ENCODE results near the gene NRGN.

Gene NRGN

DNA sequence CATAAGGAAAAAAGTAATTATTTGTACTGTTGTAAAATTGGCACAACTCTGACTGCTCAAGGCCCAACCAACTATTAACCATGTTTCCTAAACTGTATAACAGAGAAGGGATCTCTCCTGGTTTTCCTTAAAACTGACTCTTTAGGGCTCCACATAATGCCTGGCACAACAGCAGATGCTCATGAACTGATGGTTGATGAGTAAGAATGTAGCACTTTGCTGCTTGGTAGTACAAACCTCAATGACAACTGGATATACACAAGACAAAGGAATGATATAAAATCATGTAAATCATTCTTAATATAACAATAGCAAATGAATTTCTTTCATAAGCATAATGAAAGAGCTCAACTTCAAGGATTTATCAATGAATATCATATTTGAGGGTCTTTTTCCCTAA, 48.8 kb downstream of the NRGN start:
- Histone ChIP-seq H3K36me3 (ENCODE audit: control insufficient read depth in 2 of 2, insufficient read depth in 2 of 2, low read length in 2 of 2) (no peaks in the 10 kb centered on the region), H3K9me3 (ENCODE audit: control insufficient read depth in 2 of 2, low read length in 2 of 2) (no peaks in the 10 kb centered on the region), H3K4me3 (ENCODE audit: low read length in 2 of 2) (no peak overlapping the region), H3K4me1 (ENCODE audit: control insufficient read depth, insufficient read depth, low read length) (no peaks in the 10 kb centered on the region), H3K9ac (ENCODE audit: low read length in 2 of 2) (no peak overlapping the region), H3K27me3 (ENCODE audit: control insufficient read depth in 1 of 2, insufficient read depth in 2 of 2, low read length in 2 of 2) (no peaks in the 10 kb centered on the region), H3K27ac (ENCODE audit: low read length) (no peak overlapping the region)

DNA sequence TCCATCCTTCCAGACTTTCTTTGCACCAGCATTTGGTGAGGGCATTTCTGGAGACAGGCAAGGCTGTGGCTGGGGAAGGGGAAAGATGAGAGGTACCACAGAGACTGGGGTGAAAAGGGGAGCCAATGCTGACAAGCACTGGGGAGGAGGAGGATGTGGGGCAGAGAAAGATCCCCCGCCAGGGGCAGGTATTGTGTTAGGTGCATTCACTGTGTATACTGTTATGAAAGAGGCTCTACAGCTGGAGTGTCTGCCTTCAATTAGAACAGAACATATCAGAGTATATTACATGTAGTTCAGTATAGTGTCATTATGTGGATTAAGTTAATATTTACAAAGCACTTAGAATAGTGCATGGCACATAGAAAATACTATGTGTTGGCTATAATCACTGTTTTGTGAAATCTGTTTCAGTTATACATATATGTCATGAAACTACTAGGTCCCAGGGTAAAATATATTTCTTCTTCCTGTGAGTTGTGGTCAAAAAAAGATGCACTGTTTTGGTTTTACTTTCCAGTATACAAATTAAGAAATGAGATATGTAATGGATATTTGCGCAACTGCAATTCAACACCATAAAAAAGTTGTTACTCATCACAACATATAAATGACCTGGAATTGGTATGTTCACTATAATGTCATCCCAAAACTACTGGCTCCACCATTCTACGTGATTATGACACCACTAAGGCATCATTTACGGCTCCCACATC, 52.0 kb downstream of the NRGN start:
- no peaks in the 10 kb centered on the region for H3K4me1 ChIP-seq (ENCODE audit: control insufficient read depth, insufficient read depth, low read length)
- no peak overlapping the region for H3K9ac ChIP-seq (ENCODE audit: low read length in 2 of 2)
- H3K9me3 ChIP-seq (ENCODE audit: control insufficient read depth in 2 of 2, low read length in 2 of 2): no peaks in the 10 kb centered on the region
- H3K27ac ChIP-seq (ENCODE audit: low read length): no peak overlapping the region
- no peaks in the 10 kb centered on the region for H3K36me3 ChIP-seq (ENCODE audit: control insufficient read depth in 2 of 2, insufficient read depth in 2 of 2, low read length in 2 of 2)
- no peak overlapping the region for H3K4me3 ChIP-seq (ENCODE audit: low read length in 2 of 2)
- no peaks in the 10 kb centered on the region for H3K27me3 ChIP-seq (ENCODE audit: control insufficient read depth in 1 of 2, insufficient read depth in 2 of 2, low read length in 2 of 2)

DNA sequence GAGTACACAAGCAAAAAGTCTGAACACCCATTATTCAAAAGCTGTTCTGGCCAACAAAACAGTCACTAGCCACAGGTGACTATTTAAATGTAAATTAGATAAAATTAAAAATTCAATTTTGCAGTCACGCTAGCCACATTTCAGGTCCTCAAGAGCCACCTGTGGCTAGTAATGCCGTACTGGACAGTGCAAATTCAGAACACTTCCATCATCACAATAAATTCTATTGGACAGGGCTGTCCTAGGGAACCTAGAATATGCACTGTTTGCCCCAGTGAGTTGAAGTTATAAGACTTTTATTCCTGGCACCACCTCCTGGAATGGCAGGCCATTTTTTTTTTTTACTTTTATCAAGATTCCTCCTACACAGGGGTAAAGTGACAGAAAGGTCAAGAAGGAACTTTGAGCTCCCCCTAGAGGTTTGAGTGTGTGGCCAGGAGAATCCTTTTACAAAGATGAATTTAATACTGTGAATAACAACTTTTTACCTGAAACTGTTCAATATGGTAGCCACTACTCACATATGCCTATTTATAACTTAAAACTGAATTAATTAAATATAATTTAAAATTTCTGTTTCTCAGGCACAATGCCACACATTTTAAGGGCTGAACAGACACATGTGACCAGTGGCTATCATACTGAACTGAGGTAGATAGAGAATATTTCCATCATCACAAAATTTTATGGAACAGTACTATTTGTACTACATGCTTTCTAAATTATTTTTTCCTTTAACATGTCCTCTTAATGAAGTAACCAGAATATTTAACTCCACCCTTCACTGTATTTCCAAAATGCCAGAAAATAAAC, 53.9 kb downstream of the NRGN start:
- Histone ChIP-seq H3K4me3 (ENCODE audit: low read length in 2 of 2) (no peak overlapping the region), H3K9ac (ENCODE audit: low read length in 2 of 2) (no peak overlapping the region), H3K9me3 (ENCODE audit: control insufficient read depth in 2 of 2, low read length in 2 of 2) (no peaks in the 10 kb centered on the region), H3K36me3 (ENCODE audit: control insufficient read depth in 2 of 2, insufficient read depth in 2 of 2, low read length in 2 of 2) (no peaks in the 10 kb centered on the region), H3K27me3 (ENCODE audit: control insufficient read depth in 1 of 2, insufficient read depth in 2 of 2, low read length in 2 of 2) (no peaks in the 10 kb centered on the region), H3K4me1 (ENCODE audit: control insufficient read depth, insufficient read depth, low read length) (peaks cover 2% of the 10 kb centered on the region), H3K27ac (ENCODE audit: low read length) (no peak overlapping the region)

DNA sequence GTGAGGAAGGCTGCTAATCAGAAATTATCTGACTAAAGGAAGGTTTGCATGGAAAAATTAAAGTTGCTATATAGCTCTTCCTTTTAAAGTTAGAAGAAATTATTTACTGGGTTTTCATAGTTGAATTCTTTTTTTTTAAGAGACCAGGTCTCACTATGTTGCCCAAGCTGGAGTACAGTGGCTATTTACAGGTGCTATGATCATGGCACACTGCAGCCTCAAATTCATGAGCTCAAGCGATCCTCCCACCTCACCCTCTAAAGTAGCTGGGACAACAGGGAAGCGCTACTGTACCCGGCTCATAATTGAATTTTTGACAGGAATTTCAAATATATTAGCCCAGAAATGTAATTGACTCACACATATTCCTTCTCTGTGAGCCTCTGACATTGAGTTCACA, 56.6 kb downstream of the NRGN start:
- H3K4me1 ChIP-seq (ENCODE audit: control insufficient read depth, insufficient read depth, low read length): peaks cover 12% of the 10 kb centered on the region

More for the DNA sequence above, 56.6 kb downstream of the NRGN start:
- no peak overlapping the region for H3K4me3 ChIP-seq (ENCODE audit: low read length in 2 of 2)
- H3K27ac ChIP-seq (ENCODE audit: low read length): no peak overlapping the region
- no peaks in the 10 kb centered on the region for H3K27me3 ChIP-seq (ENCODE audit: control insufficient read depth in 1 of 2, insufficient read depth in 2 of 2, low read length in 2 of 2)
- no peaks in the 10 kb centered on the region for H3K9me3 ChIP-seq (ENCODE audit: control insufficient read depth in 2 of 2, low read length in 2 of 2)
- H3K36me3 ChIP-seq (ENCODE audit: control insufficient read depth in 2 of 2, insufficient read depth in 2 of 2, low read length in 2 of 2): no peaks in the 10 kb centered on the region
- H3K9ac ChIP-seq (ENCODE audit: low read length in 2 of 2): no peak overlapping the region

Measured in stomach smooth muscle (tissue), 2 donors.